GM12864 (cell line): ENCODE results near the gene MPV17L2.

Experiments used
- DNase-seq: peaks from one replicate; pipeline ENCODE4 v3.0.0-alpha.2; 2011; ENCODE audit warnings: low read depth
- H3K4me3 ChIP-seq: 2 replicates; pipeline ENCODE4 v1.5.1; 2011; ENCODE audit warnings: mild to moderate bottlenecking, low read depth, low read length, control low read depth
- CTCF ChIP-seq: IDR thresholded peaks from 2 replicates; pipeline ENCODE4 v1.5.1; 2011; ENCODE audit warnings: low read depth, mild to moderate bottlenecking, moderate library complexity, low read length, control low read depth, inconsistent platforms; ENCODE audit errors: missing control alignments

The MPV17L2 gene

DNA sequence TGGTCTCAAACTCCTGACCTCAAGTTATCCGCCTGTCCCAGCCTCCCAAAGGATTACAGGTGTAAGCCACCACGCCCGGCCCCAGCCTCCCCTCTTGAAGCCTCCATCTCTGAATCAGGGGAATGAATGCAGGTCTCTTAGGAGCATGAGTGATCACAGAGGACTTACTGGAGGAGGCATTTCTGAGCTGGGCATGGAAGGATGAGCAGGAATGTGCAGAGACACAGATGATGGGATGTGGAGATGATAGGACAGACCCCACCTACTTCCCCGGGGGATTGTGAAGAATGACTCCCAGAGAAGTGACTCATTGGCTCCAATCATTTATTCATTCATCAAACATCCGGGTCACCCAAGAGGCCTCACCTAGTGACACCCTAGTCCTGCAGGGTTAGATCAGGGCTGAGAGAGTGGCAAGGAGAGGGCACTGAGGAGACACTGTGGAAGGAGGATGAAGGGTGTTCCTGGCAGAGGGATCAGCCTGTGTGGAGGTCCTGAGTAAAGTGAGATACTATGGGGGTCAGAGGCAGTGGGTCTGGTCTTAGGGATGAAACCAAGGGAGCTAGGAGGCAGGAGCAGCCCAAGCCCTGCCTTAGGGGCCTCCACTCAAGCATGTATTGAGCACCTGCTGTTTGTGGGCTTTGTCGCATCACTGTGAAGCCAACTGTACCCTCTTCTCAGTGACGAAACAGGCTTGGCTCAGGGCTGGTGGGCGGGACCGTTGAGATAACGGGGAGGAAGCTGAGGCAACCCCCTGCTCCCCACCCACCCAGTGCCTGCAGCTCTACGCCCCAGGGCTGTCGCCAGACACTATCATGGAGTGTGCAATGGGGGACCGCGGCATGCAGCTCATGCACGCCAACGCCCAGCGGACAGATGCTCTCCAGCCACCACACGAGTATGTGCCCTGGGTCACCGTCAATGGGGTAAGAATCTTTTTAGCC is 16.4 kb upstream of the MPV17L2 start:
- DNase-seq, result no peak
- TF ChIP-seq CTCF, result no peak
- H3K4me3 ChIP-seq, result no peak overlapping the region

DNA sequence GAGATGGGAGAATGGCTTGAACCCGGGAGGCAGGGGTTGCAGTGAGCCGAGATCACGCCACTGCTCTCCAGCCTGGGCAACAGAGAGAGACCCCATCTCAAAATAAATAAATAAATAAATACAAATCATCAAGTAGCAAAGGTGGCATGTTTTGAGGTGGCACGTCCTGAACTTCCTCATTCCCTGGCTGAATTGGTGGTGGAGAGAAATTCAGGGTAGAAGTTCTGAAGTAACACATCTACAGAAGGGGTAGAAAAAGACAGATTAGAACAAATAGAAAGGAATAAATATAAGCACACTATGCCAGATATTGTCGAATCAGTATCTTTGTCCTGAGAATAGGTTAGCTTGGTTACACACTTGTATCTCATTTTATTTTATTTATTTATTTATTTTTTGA is 13.1 kb upstream of the MPV17L2 start:
- no peak for TF ChIP-seq CTCF
- H3K4me3 ChIP-seq, result no peak overlapping the region
- DNase-seq, result no peak

DNA sequence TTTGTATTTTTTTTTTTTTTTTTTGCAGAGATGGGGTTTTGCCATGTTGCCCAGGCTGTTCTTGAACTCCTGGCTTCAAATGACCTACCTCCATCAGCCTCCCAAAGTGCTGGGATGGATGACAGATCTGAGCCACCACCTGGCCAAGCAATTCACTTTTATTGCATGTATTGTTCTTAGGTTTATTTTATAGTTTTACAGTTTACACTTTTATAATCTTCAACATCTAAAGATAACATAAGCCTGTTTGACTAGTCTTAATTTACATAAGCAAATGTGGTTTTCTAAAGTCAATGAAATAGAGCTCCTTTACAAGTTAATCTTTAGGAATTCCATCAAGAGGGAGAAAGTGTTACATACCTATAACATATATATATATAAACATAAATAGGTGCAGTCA is 9.5 kb upstream of the MPV17L2 start:
- no peak overlapping the region for H3K4me3 ChIP-seq
- no peak for TF ChIP-seq CTCF
- DNase-seq, result no peak

GRCh38 chr19:18185538-18185937 is 7.5 kb upstream of the MPV17L2 start:
- TF ChIP-seq CTCF, result no peak
- no peak for DNase-seq
- H3K4me3 ChIP-seq, result no peak overlapping the region

GRCh38 chr19:18190278-18190677 is 2.7 kb upstream of the MPV17L2 start:
- DNase-seq, result no peak
- no peak for TF ChIP-seq CTCF
- no peak overlapping the region for H3K4me3 ChIP-seq

- DNase-seq, result no peak
- H3K4me3 ChIP-seq, result peak overlapping the region; percentile 37
- TF ChIP-seq CTCF, result no peak
These were observed 1.4 kb upstream of the MPV17L2 start for GRCh38 chr19:18191640-18192062.
